Retinal pigment epithelial cell (primary cell): ENCODE results near the gene GPR162.

Source experiments
- DNase-seq: peaks from one replicate; pipeline ENCODE4 v3.0.0-alpha.2; 2010; ENCODE audit warnings: low read depth
- H3K4me3 ChIP-seq: 2 replicates; pipeline ENCODE4 v1.5.1; 2011; ENCODE audit warnings: mild to moderate bottlenecking, low read length, control low read depth, moderate library complexity
- CTCF ChIP-seq: conservative IDR thresholded peaks from 2 replicates; pipeline ENCODE4 v1.5.1; 2011; ENCODE audit warnings: low read depth, low read length, control low read depth, inconsistent platforms

Gene GPR162

DNA sequence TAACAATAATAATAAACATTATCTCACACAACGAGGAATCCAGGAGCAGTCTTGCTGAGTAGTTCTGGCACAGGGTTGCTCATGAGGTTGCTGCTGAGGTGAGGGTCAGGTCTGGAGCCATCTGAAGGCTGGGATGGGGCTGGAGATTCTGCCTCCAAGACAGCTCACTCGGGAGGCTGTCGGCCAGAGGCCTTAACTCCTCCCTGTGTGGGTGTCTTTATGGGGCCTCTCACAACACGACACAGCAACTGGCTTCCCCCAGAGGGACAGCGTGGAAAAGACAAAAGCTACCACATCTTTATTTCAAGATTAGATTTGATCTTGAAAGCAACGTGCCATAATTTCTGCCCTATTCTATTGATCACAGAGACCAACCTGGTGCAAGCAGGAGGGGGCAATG, 39.5 kb upstream of the GPR162 start:
- TF ChIP-seq CTCF = no peak
- no peak for DNase-seq
- no peak overlapping the region for H3K4me3 ChIP-seq

GRCh38 chr12:6782850-6783566, 38.6 kb upstream of the GPR162 start:
- no peak for DNase-seq
- no peak overlapping the region for H3K4me3 ChIP-seq
- TF ChIP-seq CTCF = no peak

- no peak for DNase-seq
- no peak overlapping the region for H3K4me3 ChIP-seq
- no peak for TF ChIP-seq CTCF
These were observed 37.8 kb upstream of the GPR162 start for GRCh38 chr12:6783828-6784227.

GRCh38 chr12:6784296-6784695, 37.3 kb upstream of the GPR162 start:
- H3K4me3 ChIP-seq = no peak overlapping the region
- no peak for TF ChIP-seq CTCF
- no peak for DNase-seq

DNA sequence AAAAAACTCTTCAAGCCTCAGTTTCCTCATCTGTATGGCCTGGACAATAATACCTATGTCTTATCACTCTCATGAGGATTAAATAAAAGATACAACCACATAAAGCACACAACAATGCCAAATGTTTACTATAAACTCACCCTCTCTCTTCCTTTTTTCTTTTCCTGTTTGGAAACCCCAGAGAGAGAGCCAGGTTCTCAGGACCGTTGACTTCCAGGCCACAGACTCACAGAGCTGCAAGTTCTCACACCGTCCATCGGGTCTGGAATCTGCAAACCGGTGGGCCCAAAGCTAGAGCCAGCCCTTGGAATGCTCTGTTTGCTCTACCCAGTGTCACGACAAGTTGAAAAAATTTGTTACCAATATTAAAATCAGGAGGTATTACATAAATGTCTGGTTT, 36.9 kb upstream of the GPR162 start:
- DNase-seq = no peak
- no peak for TF ChIP-seq CTCF

GRCh38 chr12:6786416-6787094, 35.1 kb upstream of the GPR162 start:
- no peak overlapping the region for H3K4me3 ChIP-seq
- DNase-seq = no peak
- no peak for TF ChIP-seq CTCF

More for the DNA sequence above, 36.9 kb upstream of the GPR162 start:
- no peak overlapping the region for H3K4me3 ChIP-seq

GRCh38 chr12:6787309-6787708, 34.3 kb upstream of the GPR162 start:
- H3K4me3 ChIP-seq = no peak overlapping the region
- no peak for DNase-seq
- no peak for TF ChIP-seq CTCF
